DND-41 (cell line): Measurements from ENCODE around the gene ACVR2A.

Source experiments
- CTCF ChIP-seq: IDR thresholded peaks from 2 replicates; pipeline ENCODE4 v1.5.1; 2012; ENCODE audit warnings: borderline replicate concordance, low read length, moderate library complexity, mild to moderate bottlenecking; ENCODE audit not compliant: poor library complexity, severe bottlenecking; ENCODE audit errors: extremely low read depth
- EZH2 ChIP-seq: IDR thresholded peaks from 3 replicates; pipeline ENCODE4 v1.6.1; 2012; ENCODE audit warnings: borderline replicate concordance, low read depth, mild to moderate bottlenecking, moderate library complexity, low read length, inconsistent platforms; ENCODE audit not compliant: severe bottlenecking

- TF ChIP-seq CTCF (no peak), EZH2 (no peak)
Measured at GRCh38 chr2:147862859-147863516, 18.2 kb downstream of the ACVR2A start.
